NCI-H748 treated with DMSO at 0.1 percent for 48 hours (cell line): ENCODE results near the gene NUMB.
"Not testable (repeated sequence)": the region's sequence is repeated elsewhere in the genome, so short reads cannot be mapped to it uniquely, and the experiment has no call there.

Experiments used
- DNase-seq: peaks from one replicate; lab custom pipeline; 2025; lab: John Stamatoyannopoulos, UW

The NUMB gene

DNA sequence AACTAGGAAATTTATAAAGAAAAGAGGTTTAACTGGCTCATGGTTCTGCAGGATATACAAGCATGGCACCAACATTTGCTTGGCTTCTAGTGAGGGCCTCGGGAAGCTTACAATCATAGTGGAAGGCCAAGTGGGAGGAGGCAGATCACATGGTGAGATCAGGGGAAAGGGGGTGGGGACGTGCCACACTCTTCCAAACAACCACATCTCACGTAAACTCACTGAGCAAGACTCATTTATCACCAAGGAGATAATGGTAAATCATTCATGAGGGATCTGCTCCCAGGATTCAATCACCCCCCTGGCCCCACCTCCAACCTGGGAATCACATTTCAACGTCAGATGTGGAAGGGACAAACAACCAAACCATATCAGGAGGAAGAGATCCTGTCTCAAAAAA is 35.8 kb downstream of the NUMB start:
- peak; percentile 40 for DNase-seq

DNA sequence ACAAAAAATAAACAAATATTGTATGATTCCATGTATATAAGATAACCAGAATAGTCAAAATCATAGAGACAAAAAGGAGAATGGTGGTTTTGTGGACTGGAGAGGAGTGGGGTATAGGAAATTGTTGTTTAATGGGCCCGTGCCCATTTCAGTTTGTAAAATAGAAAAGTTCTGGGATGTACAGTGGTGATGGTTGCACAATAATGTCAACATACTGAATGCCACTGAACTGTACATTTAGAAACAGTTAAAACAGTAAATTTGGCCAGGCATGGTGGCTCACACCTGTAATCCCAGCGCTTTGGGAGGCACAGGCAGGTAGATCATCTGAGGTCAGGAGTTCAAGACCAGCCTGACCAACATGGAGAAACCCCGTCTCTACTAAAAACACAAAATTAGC is 40.1 kb downstream of the NUMB start:
- DNase-seq: no peak

DNA sequence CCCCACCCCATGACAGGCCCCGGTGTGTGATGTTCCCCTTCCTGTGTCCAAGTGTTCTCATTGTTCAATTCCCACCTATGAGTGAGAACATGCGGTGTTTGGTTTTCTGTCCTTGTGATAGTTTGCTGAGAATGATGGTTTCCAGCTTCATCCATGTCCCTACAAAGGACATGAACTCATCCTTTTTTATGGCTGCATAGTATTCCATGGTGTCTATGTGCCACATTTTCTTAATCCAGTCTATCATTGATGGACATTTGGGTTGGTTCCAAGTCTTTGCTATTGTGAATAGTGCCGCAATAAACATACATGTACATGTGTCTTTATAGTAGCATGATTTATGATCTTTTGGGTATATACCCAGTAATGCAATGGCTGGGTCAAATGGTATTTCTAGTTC is 52.1 kb downstream of the NUMB start:
- not testable (repeated sequence) for DNase-seq

DNA sequence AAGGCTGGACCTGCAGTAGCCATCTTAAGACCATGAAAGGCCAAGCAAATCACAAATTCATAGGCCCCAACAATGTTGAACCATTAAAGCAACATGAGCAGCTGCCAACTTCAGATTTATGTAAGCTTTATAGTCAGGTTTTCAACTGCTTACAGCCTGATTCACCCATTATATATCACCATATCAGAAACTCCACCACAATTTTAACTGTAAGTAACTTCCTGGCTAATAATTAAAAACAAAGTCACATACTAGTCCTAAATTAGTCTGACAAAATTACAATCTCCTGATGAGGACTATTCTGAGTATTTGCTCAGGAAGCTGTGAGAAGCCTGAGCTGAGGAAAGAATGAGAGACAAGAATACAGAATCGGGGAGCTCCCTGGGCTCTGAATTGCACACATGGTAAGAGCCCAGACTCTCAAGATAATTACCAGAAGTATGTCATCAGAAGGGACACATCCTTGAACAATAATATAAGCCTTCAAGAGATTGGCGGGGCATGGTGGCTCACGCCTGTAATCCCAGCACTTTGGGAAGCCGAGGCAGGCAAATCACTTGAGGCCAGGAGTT is 55.1 kb downstream of the NUMB start:
- no peak for DNase-seq

DNA sequence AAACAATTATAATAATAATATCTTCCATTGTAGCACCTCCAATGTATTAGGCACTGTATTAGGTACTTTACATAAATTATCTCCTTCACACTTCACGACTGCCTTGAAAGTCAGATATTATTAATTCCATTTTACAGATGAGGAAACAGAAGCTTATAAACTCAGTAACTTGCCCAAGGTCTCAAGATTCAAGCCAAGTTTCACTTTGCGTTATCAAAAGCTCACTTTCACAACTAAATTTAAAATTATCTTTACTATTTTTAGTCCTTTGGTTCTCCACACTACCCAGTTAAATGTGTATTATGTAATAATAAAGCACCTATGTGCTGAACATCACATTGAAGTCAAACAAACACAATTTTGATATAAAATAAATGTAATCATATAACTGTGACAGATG is 55.8 kb downstream of the NUMB start:
- DNase-seq: no peak

DNA sequence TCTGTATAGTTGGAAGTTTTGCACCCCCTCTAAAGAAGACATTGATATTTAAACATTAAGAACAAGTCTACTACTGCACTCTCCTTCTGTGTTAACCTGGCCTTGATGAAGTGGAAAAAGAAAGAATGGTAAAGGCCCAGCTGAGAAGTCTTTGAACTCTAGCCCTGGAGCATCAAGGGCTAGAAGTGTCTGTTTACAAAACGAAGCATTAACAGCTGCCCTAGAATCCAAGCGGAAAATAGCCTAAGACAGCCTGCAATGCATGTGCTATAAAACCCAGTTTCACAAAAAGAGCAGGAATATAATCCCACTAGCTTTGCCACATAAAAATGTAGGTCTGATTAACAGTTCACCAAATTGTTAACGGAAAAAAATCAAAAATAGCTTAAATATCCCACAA is 60.5 kb downstream of the NUMB start:
- no peak for DNase-seq

DNA sequence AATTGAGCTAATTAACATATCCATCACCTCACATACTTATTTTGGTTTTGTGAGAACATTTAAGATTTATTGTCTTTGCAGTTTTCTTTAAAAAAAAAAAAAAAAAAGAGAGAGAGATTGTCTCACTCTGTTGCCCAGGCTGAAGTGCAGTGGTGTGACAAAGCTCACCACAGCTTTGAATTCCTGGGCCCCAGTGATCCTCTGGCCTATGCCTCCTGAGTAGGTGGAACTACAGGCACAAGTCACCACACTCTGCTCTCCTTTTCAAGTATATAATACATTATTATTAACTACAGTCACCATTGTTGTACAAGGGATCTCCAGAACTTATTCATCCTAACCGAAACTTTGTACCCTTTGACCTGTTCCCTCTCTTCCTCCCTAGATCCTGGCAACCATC is 64.0 kb downstream of the NUMB start:
- DNase-seq: no peak

DNA sequence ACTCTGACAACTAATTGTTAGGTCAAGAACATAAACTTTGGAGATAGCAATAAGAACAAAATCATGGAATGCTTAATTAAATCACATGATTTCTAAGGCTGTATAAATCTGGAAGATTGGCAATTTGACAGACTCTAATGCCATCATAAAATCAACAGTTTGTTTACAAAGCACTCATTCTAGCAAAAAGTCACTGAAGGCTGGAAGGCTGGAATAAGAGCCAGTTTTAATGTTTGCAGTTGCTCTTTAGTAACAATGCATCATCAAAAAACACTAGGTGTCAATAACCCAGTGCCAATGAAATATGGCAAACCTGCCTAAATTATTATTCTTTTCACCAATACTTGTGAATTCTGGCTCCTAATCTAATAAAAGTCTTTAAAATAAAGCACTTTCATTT is 65.0 kb downstream of the NUMB start:
- DNase-seq: no peak

DNA sequence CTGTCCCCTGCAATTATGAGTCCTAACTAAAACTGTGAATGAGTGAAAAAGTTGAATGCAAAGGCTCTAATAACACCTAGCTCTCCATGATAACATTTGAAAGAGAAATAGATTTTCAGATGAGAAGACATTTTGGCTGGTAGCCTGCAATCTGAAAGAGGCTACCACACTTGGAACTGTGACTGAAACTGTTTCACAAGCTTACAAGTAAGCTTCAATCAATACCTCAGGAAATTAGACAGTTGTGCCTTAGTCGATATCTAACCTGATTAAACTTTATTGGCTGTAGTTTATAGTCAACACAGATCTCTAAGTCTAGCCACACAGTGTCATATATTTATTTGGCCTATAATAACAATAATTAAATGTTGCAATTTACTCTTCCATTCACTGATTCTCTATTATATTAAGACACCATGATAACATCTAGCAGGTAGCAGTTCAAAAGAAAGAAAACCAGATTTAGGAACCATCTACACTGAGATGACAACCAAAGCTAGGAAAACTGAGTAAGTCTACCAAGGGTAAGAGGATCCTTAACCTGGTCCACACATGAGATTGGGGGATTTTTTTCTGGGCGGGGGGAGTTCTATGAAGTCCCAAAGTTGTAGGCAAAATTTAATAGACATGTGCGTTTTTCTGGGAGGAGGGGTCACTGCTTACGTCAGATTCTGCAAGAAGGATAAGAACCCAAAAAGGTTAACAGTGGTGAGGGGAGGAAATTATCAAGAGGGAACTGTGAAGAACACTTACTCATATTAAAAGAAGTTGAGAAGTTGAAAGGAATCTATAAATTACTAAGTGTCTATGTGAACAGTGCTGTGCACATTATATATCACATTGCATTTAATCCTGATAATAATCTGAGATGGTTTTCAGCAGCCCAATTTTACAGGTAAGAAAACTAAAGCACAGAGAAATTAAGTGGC is 65.8 kb downstream of the NUMB start:
- DNase-seq: no peak

DNA sequence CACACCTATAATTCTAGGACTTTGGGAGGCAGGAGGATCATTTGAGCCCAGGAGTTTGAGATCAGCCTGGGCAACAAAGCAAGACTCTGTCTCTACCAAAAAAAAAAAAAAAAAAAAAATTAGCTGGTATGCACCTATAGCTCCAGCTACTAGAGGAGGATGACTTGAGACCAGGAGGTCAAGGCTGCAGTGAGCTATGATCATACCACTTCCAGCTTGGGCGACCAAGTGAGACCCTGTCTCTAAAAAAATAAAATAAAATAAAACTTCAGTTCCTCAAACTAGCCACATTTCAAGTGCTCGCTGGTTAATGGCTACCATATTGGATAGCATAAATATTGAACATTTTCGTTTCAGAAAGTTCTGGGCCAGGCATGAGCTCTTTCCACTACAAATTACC is 70.5 kb downstream of the NUMB start:
- DNase-seq: not testable (repeated sequence)

DNA sequence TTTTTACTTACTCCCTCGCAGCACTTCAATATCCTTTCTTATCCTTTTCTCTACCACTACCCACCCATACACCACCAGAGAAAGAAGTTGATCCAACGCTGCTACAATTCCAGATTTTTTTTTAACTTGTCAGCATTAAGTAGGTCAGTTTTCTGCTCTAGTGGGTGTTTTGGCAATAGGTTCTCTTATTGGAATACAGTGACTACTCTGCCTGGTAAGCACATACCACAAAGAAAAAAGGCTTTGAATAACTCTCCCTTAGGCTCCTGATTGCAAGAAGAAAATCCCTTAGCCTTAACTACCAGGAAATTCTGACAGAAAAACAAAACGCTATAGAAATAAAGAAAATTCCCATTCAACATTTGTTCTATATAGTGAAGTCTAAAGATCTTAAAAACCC is 72.0 kb downstream of the NUMB start:
- no peak for DNase-seq

DNA sequence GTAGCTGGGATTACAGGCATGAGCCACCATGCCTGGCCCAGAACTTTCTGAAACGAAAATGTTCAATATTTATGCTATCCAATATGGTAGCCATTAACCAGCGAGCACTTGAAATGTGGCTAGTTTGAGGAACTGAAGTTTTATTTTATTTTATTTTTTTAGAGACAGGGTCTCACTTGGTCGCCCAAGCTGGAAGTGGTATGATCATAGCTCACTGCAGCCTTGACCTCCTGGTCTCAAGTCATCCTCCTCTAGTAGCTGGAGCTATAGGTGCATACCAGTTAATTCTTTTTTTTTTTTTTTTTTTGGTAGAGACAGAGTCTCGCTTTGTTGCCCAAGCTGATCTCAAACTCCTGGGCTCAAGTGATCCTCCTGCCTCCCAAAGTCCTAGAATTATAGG is 73.3 kb downstream of the NUMB start:
- not testable (repeated sequence) for DNase-seq

DNA sequence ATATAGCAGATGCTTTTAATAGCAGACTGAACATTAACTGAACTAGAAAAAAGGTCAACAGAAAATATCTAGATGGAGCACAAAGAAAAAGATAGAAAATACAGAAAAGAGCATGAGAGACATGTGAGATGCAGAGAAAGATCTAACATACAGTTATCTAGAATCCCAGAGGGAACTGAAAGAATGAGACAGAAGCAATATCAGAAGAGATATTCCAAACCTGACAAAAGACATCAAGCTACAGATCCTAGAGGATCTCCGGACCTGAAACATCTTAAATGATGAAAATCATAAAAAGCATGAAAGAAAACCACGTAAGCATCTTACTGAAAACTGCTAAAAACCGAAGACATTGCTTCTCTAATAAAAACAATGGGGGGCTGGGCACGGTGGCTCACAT is 75.0 kb downstream of the NUMB start:
- no peak for DNase-seq

DNA sequence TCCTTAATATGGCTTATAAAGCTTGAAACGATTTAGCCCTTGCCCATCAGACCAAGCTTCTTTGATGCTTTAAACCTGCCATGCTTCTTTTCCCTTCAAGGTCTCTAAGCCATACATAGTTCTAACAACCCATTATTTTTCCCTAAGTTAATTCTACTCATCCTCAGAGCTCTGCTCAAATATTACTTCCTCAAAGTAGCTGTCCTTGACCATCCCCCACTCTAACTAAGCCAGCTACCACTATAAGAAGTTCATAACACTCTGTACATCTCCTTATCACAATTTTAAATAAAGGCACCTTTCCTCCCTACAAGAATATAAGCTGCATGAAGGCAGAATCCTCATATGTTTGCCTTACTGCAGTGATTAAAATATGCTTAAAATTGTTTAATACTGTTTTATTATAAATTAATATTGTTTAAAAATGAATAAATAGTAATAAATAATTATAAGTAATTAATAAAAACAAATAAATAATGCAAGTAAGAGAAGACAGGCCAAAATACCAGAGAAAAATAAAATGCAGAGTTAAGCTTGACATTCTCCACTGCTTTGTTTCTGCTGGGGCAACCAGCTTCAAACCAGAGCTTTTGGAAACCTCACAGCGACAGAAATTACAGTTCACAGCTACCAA is 76.8 kb downstream of the NUMB start:
- no peak for DNase-seq

DNA sequence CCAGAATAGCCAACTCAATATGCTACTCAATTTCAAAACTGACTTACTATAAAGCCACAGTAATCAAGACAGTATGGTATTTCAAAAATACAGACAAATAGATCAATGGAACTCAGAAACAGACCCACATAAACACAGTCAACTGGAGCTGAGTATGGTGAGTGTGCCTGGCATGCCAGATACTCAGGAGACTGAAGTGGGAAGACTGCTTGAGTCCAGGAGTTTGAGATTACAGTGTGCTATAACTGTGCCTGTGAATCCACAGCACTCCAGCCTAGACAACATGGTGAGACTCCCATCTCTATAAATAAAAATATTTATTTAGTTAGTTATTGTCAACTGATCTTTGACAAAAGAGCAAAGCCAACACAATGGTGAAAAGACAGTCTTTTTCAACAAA is 81.8 kb downstream of the NUMB start:
- no peak for DNase-seq

DNA sequence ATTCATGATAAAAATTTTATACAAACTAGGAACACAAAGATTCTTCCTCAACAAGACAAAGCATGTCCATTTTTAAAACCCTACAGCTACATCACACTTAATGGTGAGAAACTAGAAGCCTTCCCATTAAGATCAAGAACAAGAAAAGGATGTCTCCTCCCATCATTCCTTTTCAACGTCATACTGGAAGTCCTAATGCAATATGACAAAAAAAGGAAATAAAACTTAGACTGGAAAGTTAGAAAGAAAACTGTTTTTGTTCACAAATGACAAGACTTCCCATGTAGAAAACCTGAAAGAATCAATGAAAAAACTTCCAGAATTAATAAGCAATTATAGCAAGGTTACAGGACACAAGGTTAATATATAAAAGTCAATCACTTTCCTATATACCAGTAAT is 82.5 kb downstream of the NUMB start:
- DNase-seq: no peak

DNA sequence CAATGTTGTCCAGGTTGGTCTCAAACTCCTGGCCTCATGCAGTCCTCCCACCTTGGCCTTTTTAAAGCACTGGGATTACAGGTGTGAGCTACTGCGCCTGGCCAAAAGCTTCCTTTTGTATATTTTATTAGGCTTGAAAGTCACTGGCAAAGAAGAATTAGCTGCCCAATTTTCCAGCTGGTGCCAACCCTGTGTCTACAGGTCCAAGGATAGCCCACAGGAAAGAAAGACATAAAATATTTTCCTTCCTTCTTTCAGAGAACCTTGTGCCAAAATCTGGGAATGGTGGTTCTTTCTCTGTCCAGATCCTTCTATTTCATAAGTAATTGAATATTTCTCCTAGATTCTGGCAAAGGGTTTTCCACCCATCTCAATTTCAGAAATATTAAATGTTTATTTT is 84.1 kb downstream of the NUMB start:
- no peak for DNase-seq

DNA sequence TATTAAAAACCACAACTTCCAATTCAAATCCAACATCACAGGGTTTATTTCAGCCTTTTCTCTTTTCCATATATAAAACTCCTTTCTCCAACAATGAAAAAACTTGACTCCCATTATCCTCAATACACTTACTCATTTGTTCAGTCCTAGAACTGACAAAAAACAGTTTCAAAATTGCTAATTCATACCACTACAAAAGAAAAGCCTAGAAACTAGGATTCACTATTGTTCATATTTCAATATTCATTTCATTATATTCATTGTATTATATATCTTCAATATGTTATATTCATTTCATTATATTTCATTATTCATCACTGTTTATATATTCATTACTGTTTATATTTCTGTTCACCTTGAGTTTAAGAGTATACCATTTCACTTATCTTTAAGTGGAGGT is 85.8 kb downstream of the NUMB start:
- DNase-seq: no peak

DNA sequence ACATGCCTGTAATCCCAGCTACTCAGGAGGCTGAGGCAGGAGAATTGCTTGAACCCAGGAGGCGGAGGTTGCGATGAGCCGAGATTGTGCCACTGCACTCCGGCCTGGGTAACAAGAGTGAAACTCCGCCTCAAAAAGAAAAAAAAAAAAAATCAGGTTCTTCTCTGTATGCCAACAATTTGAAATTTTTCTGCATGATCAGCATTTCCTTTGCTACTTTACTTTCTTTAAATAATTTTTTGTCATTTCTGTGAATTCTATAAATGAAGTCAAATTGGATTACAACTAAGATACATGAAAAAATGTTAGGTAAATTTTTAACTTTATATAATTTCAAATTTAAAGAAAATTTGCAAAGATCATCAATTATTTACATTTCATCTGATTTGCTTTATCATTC is 87.8 kb downstream of the NUMB start:
- DNase-seq: no peak

DNA sequence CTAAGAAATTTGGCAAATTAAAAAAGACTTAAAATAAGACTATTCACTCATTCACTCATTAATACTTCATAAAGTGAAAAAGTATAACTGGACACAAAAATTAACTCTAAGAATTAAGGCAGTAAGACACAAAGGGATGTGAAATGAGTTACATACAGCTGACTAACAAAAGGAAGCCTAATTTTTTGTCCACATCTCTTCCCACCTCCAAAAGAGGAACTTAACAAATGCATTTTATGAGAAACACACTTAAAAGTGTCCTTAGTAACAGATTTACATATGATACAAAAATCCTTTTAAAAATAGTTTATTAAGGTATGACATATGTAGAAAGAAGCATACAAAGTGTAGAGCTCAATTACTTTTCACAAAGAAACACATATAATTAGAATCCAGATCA is 88.9 kb downstream of the NUMB start:
- no peak for DNase-seq

DNA sequence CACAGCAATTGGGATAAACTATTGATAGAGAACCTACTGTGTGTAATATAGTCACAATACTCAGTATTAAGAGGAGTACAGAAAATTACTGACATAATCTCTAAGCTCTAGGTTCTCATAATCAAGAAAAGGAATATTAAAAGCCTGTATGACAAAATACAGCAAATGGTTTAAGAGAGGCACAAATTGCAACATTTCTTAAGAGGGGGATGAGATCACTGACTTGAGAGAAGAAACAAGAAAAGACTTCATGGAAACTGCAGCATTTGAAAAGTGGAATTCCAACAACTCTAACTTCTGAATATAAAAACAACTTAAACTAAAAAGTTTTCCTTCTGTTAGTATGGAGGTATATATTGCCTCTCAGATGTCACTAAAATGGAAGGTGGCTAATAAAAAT is 89.7 kb downstream of the NUMB start:
- DNase-seq: no peak

DNA sequence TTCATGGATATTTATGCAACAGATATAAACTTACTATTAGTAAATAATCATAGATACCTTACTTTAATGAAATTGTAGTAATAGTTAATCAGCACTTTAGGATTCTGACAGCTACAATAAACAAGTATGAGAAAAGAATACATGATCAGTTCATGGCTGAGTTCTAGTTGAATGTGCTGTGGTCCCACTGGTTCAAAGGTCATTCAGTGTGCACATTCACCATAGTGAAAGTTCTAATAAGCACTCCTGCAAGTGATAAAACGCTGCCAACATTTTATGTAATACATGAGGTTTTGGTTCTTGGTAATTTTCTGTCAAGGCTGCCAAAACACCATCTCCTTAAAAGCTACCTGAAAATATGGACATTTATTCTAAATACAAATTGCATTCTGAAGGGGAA is 92.6 kb downstream of the NUMB start:
- DNase-seq: no peak

DNA sequence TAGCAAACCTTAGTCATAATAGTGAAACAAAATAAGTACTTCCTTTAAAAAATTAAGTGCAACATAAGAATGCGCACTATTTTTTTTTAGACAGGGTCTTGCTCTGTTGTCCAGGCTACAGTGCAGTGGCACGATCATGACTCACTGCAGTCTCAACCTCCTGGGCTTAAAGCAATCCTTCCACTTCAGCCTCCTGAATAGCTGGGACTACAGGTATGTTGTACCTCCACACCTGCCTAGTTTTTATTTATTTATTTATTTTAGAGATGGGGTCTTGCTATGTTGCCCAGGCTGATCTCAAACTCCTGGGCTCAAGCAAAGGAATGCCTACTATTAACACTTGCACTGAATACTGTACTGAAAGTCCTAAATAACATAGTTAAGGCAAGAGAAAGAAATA is 93.8 kb downstream of the NUMB start:
- no peak for DNase-seq
